Measurements from ENCODE around the gene LAX1. TPM values are rescaled to one million over a fixed set of nuclear protein-coding genes. Genes with fewer than 3 reads are reported as not detected.

Gene LAX1
- total RNA-seq, 1 experiment from 2014 or later = not detected

DNA sequence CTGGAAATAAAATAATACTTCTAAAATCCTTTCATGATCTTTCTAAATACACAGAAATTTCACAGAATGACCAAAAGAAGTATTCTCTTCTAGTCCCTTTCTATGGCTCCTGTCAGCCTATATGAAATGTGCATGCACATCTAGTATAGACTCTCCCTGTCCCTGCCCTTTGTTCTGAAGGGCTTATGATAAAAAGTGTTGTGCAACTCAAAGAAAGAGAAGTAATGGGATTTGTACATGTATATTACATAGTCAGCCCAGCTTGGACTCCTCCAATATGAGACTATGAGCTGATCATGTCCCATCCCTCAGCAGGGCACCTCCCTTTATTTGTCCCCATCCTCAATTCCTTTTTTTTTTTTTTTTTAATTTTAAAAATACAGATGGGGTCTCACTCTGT lies 42.1 kb upstream of the LAX1 start:
- H3K4me3 ChIP-seq (ENCODE audit: low read depth, low read length) = no peak overlapping the region
- ChIA-PET CTCF (no interaction called here), POLR2A (no interaction called here)
- intact Hi-C loops (cut with micrococcal nuclease; ENCODE audit: unreplicated experiment) = no loop called here
- Mint-ChIP-seq H3K9me3 (ENCODE audit: unreplicated experiment) (no peaks in the 10 kb centered on the region), H3K4me1 (ENCODE audit: low read depth, unreplicated experiment) (no peaks in the 10 kb centered on the region), H3K27me3 (ENCODE audit: insufficient read depth, unreplicated experiment) (no peaks in the 10 kb centered on the region), H3K36me3 (ENCODE audit: insufficient read depth, unreplicated experiment) (peaks cover 15% of the 10 kb centered on the region), H3K27ac (ENCODE audit: unreplicated experiment) (no peak overlapping the region), H3K4me3 (ENCODE audit: unreplicated experiment) (no peak overlapping the region)
- no TSS peak for BruUV-seq (replicated peaks)
- no peak for DNase-seq
- no peaks in the 10 kb centered on the region for H3K27me3 ChIP-seq (replicated peaks; ENCODE audit: control insufficient read depth, insufficient read depth, low read length)
- TF ChIP-seq, protein P1, sequence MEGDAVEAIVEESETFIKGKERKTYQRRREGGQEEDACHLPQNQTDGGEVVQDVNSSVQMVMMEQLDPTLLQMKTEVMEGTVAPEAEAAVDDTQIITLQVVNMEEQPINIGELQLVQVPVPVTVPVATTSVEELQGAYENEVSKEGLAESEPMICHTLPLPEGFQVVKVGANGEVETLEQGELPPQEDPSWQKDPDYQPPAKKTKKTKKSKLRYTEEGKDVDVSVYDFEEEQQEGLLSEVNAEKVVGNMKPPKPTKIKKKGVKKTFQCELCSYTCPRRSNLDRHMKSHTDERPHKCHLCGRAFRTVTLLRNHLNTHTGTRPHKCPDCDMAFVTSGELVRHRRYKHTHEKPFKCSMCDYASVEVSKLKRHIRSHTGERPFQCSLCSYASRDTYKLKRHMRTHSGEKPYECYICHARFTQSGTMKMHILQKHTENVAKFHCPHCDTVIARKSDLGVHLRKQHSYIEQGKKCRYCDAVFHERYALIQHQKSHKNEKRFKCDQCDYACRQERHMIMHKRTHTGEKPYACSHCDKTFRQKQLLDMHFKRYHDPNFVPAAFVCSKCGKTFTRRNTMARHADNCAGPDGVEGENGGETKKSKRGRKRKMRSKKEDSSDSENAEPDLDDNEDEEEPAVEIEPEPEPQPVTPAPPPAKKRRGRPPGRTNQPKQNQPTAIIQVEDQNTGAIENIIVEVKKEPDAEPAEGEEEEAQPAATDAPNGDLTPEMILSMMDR (IDR thresholded peaks at IDR 0.05; ENCODE audit: insufficient read depth in 1 of 2, low read depth in 1 of 2, low read length in 1 of 2, severe bottlenecking in 1 of 2, unreplicated experiment in 1 of 2) = no peak
- no peaks in the 10 kb centered on the region for H3K4me1 ChIP-seq
- no peaks in the 10 kb centered on the region for H3K36me3 ChIP-seq (ENCODE audit: control insufficient read depth, insufficient read depth, low read length)
- no peaks in the 10 kb centered on the region for H3K9me3 ChIP-seq

DNA sequence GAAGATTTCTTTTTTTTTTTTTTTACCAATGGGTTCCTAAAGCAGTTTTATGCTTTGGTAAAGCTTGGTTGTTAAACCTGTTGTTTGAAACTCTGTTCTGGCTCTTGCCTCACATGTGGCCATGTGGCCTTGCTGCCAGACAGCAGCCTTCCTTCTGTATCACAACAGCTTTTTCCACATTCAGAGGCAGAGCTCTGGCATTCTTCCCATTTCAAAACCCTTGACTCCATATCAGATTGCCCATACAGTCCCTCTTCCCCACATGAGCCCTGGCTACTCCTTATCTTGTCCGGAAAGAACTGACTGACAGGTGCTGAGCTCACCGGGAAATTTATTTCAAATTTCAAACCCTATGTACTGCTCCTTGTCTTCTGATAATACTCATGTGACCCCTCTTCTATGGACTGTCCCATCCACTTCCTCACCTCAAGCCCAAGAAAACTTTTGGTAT lies 38.5 kb upstream of the LAX1 start:
- TF ChIP-seq, protein P1 (IDR thresholded peaks at IDR 0.05; ENCODE audit: insufficient read depth in 1 of 2, low read depth in 1 of 2, low read length in 1 of 2, severe bottlenecking in 1 of 2, unreplicated experiment in 1 of 2) = no peak

DNA sequence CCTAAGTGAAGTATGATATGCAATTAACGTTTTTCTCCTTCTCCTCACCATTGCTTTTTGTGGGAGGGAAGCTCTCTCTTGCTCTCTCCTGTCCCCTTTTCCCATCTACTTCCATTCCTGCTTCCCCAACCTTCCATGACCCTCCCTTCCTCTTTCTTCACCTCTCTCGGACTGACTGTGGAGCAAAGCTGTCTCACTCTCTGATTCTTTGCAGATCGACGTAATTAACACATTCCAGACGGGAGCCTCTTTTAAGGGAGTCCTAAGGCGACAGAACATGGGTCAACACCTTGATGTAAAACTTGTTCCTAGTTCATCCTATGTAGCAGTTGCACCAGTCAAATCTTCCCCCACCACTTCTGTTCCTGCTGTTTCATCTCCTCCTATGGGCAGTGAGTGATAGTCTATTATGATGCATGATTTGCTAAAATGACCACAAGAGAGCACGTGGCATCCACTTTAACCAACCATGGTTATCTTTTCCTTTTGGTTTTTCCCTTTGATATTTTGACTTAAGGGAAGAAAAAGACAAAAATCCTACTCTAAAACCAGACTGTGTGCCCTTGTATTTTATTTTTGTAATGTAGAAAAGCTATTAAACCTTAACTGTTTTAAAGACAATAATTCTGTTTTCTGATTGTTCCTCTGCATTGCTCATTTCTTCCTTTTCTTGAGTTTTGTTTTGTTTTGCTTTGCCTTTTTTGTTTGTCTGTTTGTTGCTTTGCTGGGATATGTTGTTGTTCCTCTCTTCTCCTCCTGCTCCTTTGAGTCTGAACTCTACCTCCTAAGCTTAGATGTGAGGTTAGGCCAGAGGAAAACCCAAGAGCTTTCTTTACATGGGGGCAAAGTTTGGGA lies 31.7 kb upstream of the LAX1 start:
- Mint-ChIP-seq H3K9me3 (ENCODE audit: unreplicated experiment) (no peaks in the 10 kb centered on the region), H3K4me3 (ENCODE audit: unreplicated experiment) (no peak overlapping the region), H3K36me3 (ENCODE audit: insufficient read depth, unreplicated experiment) (peaks cover 4% of the 10 kb centered on the region), H3K27me3 (ENCODE audit: insufficient read depth, unreplicated experiment) (no peaks in the 10 kb centered on the region), H3K27ac (ENCODE audit: unreplicated experiment) (no peak overlapping the region), H3K4me1 (ENCODE audit: low read depth, unreplicated experiment) (no peaks in the 10 kb centered on the region)
- Histone ChIP-seq H3K27me3 (replicated peaks; ENCODE audit: control insufficient read depth, insufficient read depth, low read length) (no peaks in the 10 kb centered on the region), H3K9me3 (no peaks in the 10 kb centered on the region), H3K4me1 (no peaks in the 10 kb centered on the region), H3K36me3 (ENCODE audit: control insufficient read depth, insufficient read depth, low read length) (no peaks in the 10 kb centered on the region), H3K4me3 (ENCODE audit: low read depth, low read length) (no peak overlapping the region)
- ChIA-PET POLR2A (no interaction called here), CTCF (interaction anchor here (0.6 to 1.0 kb wide), 2 partner anchors 31 to 1093 kb away, joined by 5 read pairs; no protein-coding TSS in a partner anchor)
- no peak for DNase-seq
- BruUV-seq (replicated peaks) = no TSS peak
- intact Hi-C loops (cut with micrococcal nuclease; ENCODE audit: unreplicated experiment) = no loop called here
- TF ChIP-seq, protein P1 (IDR thresholded peaks at IDR 0.05; ENCODE audit: insufficient read depth in 1 of 2, low read depth in 1 of 2, low read length in 1 of 2, severe bottlenecking in 1 of 2, unreplicated experiment in 1 of 2) = no peak

More for the DNA sequence above, 38.5 kb upstream of the LAX1 start:
- ChIA-PET CTCF (no interaction called here), POLR2A (no interaction called here)
- H3K4me1 Mint-ChIP-seq (ENCODE audit: low read depth, unreplicated experiment) = no peaks in the 10 kb centered on the region
- peaks cover 18% of the 10 kb centered on the region for H3K36me3 Mint-ChIP-seq (ENCODE audit: insufficient read depth, unreplicated experiment)
- BruUV-seq (replicated peaks) = no TSS peak
- H3K27me3 Mint-ChIP-seq (ENCODE audit: insufficient read depth, unreplicated experiment) = no peaks in the 10 kb centered on the region
- H3K27ac Mint-ChIP-seq (ENCODE audit: unreplicated experiment) = no peak overlapping the region
- Histone ChIP-seq H3K36me3 (ENCODE audit: control insufficient read depth, insufficient read depth, low read length) (no peaks in the 10 kb centered on the region), H3K27me3 (replicated peaks; ENCODE audit: control insufficient read depth, insufficient read depth, low read length) (no peaks in the 10 kb centered on the region), H3K4me1 (no peaks in the 10 kb centered on the region), H3K4me3 (ENCODE audit: low read depth, low read length) (no peak overlapping the region), H3K9me3 (no peaks in the 10 kb centered on the region)
- no peak overlapping the region for H3K4me3 Mint-ChIP-seq (ENCODE audit: unreplicated experiment)
- intact Hi-C loops (cut with micrococcal nuclease; ENCODE audit: unreplicated experiment) = no loop called here
- H3K9me3 Mint-ChIP-seq (ENCODE audit: unreplicated experiment) = no peaks in the 10 kb centered on the region
- DNase-seq = no peak
